GM12878 (cell line): ENCODE data around the gene TBL3. TPM values are rescaled to one million over a fixed set of nuclear protein-coding genes. Genes with fewer than 3 reads are reported as not detected.
A peak's percentile ranks its signal among the peaks of the same experiment; 100 is the strongest.

ENCODE experiments used
- ATAC-seq: fragments of 200-7000 bp; cut with Tn5 transposase; 3 replicates; pipeline ENCODE4 v1.9.1; 2020; ENCODE audit warnings: mild to moderate bottlenecking, moderate library complexity
- BruUV-seq: library from RNA; stranded (reverse); fragments of 400-500 nt; replicated peaks from 2 replicates; lab custom pipeline; 2021; lab: Mats Ljungman, UMichigan
- CTCF ChIA-PET: fragments of 300-600 bp; sonication (Branson Sonifier 250); formaldehyde crosslinking; extraction: SDS; loops from one replicate; lab custom pipeline; 2021; ENCODE audit warnings: inconsistent platforms; lab: Yijun Ruan, JAX
- POLR2A ChIA-PET: fragments of 350-600 bp; formaldehyde crosslinking; extraction: SDS; loops from one replicate; lab custom pipeline; 2021; ENCODE audit warnings: inconsistent platforms; lab: Charles Lee
- RAD21 ChIA-PET: fragments of 300-600 bp; sonication (Branson Sonifier 250); formaldehyde crosslinking; loops from one replicate; lab custom pipeline; 2023; ENCODE audit warnings: antibody characterized with exemption; ENCODE audit not compliant: unreplicated experiment; lab: Charles Lee
- SMC1A ChIA-PET: fragments of 300-600 bp; sonication (Branson Sonifier 250); formaldehyde crosslinking; loops from one replicate; lab custom pipeline; 2023; ENCODE audit not compliant: unreplicated experiment, uncharacterized antibody; lab: Charles Lee
- DNase-seq: peaks from one replicate; pipeline ENCODE4 v3.0.0-alpha.2; 2011; ENCODE audit warnings: low read depth, low spot score
- FAIRE-seq: peaks from 3 replicates; lab custom pipeline; 2011; peaks lifted over from hg19 to GRCh38; lab: Jason Lieb, UNC
- H2AFZ ChIP-seq: 2 replicates; pipeline ENCODE4 v1.6.0; 2011; ENCODE audit warnings: low read depth, low read length, control low read depth; ENCODE audit not compliant: control insufficient read depth
- H3K27ac ChIP-seq: 2 replicates; pipeline ENCODE4 v1.5.1; 2011; ENCODE audit warnings: control low read depth; ENCODE audit not compliant: control insufficient read depth, insufficient read depth
- H3K27me3 ChIP-seq, 2 experiments: replicated peaks in 1 of 2; 2 replicates each; pipeline versions ENCODE4 v1.6.0 to v1.6.1; 2011; ENCODE audit warnings: low read length in 1 of 2; ENCODE audit not compliant: control insufficient read depth in 2 of 2, insufficient read depth in 2 of 2
- H3K36me3 ChIP-seq, 2 experiments: 2 replicates each; pipeline ENCODE4 v1.5.1; 2011; ENCODE audit warnings: low read length in 1 of 2; ENCODE audit not compliant: control insufficient read depth in 2 of 2, insufficient read depth in 2 of 2
- H3K4me1 ChIP-seq: 2 replicates; pipeline ENCODE4 v1.6.1; 2011; ENCODE audit warnings: mild to moderate bottlenecking, low read length, moderate library complexity, mixed read lengths; ENCODE audit not compliant: control insufficient read depth, insufficient read depth
- H3K4me2 ChIP-seq: 2 replicates; pipeline ENCODE4 v1.6.0; 2011; ENCODE audit warnings: control low read depth; ENCODE audit not compliant: control insufficient read depth, insufficient read depth
- H3K4me3 ChIP-seq: fragments of 200-600 bp; sonication (generic); 2 replicates; pipeline ENCODE4 v1.5.1; 2016
- H3K79me2 ChIP-seq: 2 replicates; pipeline ENCODE4 v1.6.0; 2011; ENCODE audit warnings: low read length; ENCODE audit not compliant: control insufficient read depth, insufficient read depth
- H3K9ac ChIP-seq: 2 replicates; pipeline ENCODE4 v1.8.0; 2011; ENCODE audit warnings: low read length, control low read depth, mixed read lengths; ENCODE audit not compliant: control insufficient read depth, insufficient read depth
- H3K9me3 ChIP-seq: replicated peaks from 3 replicates; pipeline ENCODE4 v1.5.1; 2011; ENCODE audit warnings: mild to moderate bottlenecking, low read length; ENCODE audit not compliant: control insufficient read depth, insufficient read depth
- H4K20me1 ChIP-seq: 2 replicates; pipeline ENCODE4 v1.6.0; 2011; ENCODE audit not compliant: control insufficient read depth, insufficient read depth
- BCL11A ChIP-seq: IDR thresholded peaks from 2 replicates; pipeline ENCODE4 v1.6.1; 2011; ENCODE audit warnings: low read depth, low read length
- CHD2 ChIP-seq: IDR thresholded peaks from 2 replicates; pipeline ENCODE4 v1.6.1; 2011; ENCODE audit warnings: low read depth, low read length, improper control_type of control experiment, borderline replicate concordance
- CHD4 ChIP-seq: fragments of 200-600 bp; sonication (generic); IDR thresholded peaks from 2 replicates; pipeline ENCODE4 v1.6.1; 2016; ENCODE audit warnings: mild to moderate bottlenecking
- DPF2 ChIP-seq: fragments of 450-650 bp; IDR thresholded peaks from 2 replicates; pipeline ENCODE4 v1.6.1; 2017; ENCODE audit warnings: mild to moderate bottlenecking
- EGR1 ChIP-seq, 2 experiments: IDR thresholded peaks; 1 replicate in 1 of 2; 2 replicates in 1 of 2; pipeline ENCODE4 v1.6.1; 2011 to 2012; ENCODE audit warnings: low read depth in 2 of 2, low read length in 2 of 2, borderline replicate concordance in 1 of 2, mild to moderate bottlenecking in 1 of 2, moderate library complexity in 1 of 2
- EZH2 ChIP-seq: IDR thresholded peaks from 2 replicates; pipeline ENCODE4 v1.6.1; 2012; ENCODE audit warnings: low read depth, mild to moderate bottlenecking, control low read depth, inconsistent platforms, low read length, borderline replicate concordance; ENCODE audit not compliant: control insufficient read depth
- FOXM1 ChIP-seq: IDR thresholded peaks from 2 replicates; pipeline ENCODE4 v1.6.1; 2012; ENCODE audit warnings: low read depth, mild to moderate bottlenecking, inconsistent platforms, low read length, moderate library complexity
- NFXL1 ChIP-seq: fragments of 450-650 bp; IDR thresholded peaks from 2 replicates; pipeline ENCODE4 v1.6.1; 2017; ENCODE audit warnings: antibody characterized with exemption, mild to moderate bottlenecking, borderline replicate concordance
- POLR2AphosphoS5 ChIP-seq: IDR thresholded peaks from 2 replicates; pipeline ENCODE4 v1.6.1; 2011; ENCODE audit warnings: mild to moderate bottlenecking, low read length, inconsistent platforms
- RB1 ChIP-seq: fragments of 450-650 bp; formaldehyde crosslinking; IDR thresholded peaks from 2 replicates; pipeline ENCODE4 v1.6.1; 2017; ENCODE audit warnings: mild to moderate bottlenecking, borderline replicate concordance
- TCF12 ChIP-seq: IDR thresholded peaks from 2 replicates; pipeline ENCODE4 v1.6.1; 2011; ENCODE audit warnings: low read depth, mild to moderate bottlenecking, low read length
- ZNF622 ChIP-seq: fragments of 450-650 bp; IDR thresholded peaks from 2 replicates; pipeline ENCODE4 v1.6.1; 2017; ENCODE audit warnings: mild to moderate bottlenecking, inconsistent platforms
- ZSCAN29 ChIP-seq: fragments of 450-650 bp; IDR thresholded peaks from 2 replicates; pipeline ENCODE4 v1.6.1; 2017; ENCODE audit warnings: mild to moderate bottlenecking, moderate library complexity
- ZZZ3 ChIP-seq: IDR thresholded peaks from 2 replicates; pipeline ENCODE4 v1.6.1; 2011; ENCODE audit warnings: low read depth; ENCODE audit not compliant: control insufficient read depth, insufficient read length
- WGBS: methylation state at CpG from one replicate; pipeline ENCODE4 v1.1.6; 2016; ENCODE audit warnings: low lambda C conversion rate; ENCODE audit not compliant: insufficient replicate concordance, insufficient coverage; ENCODE audit errors: missing lambda C conversion rate; 5-methylcytosine and 5-hydroxymethylcytosine counted together
- in situ Hi-C: fragments of 300-500 bp; cut with MboI; formaldehyde crosslinking; loops from 9 replicates; pipeline ENCODE4 v1.14.3; 2018; ENCODE audit warnings: mixed read lengths
- intact Hi-C: fragments of 100-400 bp; cut with micrococcal nuclease; formaldehyde crosslinking; loops from one replicate; pipeline ENCODE4 v1.14.2; 2022; ENCODE audit not compliant: unreplicated experiment
- polyA plus RNA-seq, 11 experiments: library from polyadenylated mRNA; depleted of rRNA in 4 of 11; unstranded in 6 of 11; stranded (reverse) in 5 of 11; fragments of >200 nt; fragmentation: Nextera tagmentation in 4 of 11; fragmentation: Illumina TruSeq in 1 of 11; extraction: Ambion mirVana in 4 of 11; extraction: Trizol in 1 of 11; gene quantifications; 1 replicate in 1 of 11; 2 replicates in 10 of 11; pipeline versions ENCODE4 v1.2.1 to v1.2.3, GENCODE V29; 2011 to 2016; ENCODE audit warnings: inconsistent platforms in 2 of 11, missing spikeins in 2 of 11, low read depth in 1 of 11
- total RNA-seq, 4 experiments: library from RNA; depleted of rRNA in 3 of 4; stranded (reverse); fragments of >200 nt in 3 of 4; fragmentation: Illumina TruSeq in 1 of 4; extraction: Trizol in 1 of 4; gene quantifications; 2 replicates each; pipeline versions ENCODE4 v1.2.1 to v1.2.3, GENCODE V29; 2013 to 2021
- TF ChIP-seq, protein P1 (sequence below): IDR thresholded peaks from 2 replicates; pipeline ENCODE4 v1.6.1; 2011; ENCODE audit warnings: borderline replicate concordance, low read depth, mild to moderate bottlenecking, moderate library complexity, low read length; ENCODE audit not compliant: insufficient read depth, poor library complexity, severe bottlenecking
- TF ChIP-seq, protein P2 (sequence below): fragments of 450-650 bp; IDR thresholded peaks from 2 replicates; pipeline ENCODE4 v1.6.1; 2017; ENCODE audit warnings: mild to moderate bottlenecking, low read depth, inconsistent platforms; ENCODE audit not compliant: poor library complexity, severe bottlenecking
- TF ChIP-seq, protein P3 (sequence below): IDR thresholded peaks from 2 replicates; pipeline ENCODE4 v1.6.1; 2011; ENCODE audit warnings: low read depth, mild to moderate bottlenecking, low read length, moderate library complexity, borderline replicate concordance; ENCODE audit errors: extremely low read depth
- TF ChIP-seq, protein P4 (sequence below): fragments of 450-650 bp; IDR thresholded peaks from 2 replicates; pipeline ENCODE4 v1.6.1; 2016; ENCODE audit warnings: mild to moderate bottlenecking

TBL3 gene
- total and polyA plus RNA-seq, 10 of the 15 experiments (the other 5 are each of a cell fraction or from before 2014, with no cell fraction given): 1.2 to 101 (median 34.2) TPM

DNA sequence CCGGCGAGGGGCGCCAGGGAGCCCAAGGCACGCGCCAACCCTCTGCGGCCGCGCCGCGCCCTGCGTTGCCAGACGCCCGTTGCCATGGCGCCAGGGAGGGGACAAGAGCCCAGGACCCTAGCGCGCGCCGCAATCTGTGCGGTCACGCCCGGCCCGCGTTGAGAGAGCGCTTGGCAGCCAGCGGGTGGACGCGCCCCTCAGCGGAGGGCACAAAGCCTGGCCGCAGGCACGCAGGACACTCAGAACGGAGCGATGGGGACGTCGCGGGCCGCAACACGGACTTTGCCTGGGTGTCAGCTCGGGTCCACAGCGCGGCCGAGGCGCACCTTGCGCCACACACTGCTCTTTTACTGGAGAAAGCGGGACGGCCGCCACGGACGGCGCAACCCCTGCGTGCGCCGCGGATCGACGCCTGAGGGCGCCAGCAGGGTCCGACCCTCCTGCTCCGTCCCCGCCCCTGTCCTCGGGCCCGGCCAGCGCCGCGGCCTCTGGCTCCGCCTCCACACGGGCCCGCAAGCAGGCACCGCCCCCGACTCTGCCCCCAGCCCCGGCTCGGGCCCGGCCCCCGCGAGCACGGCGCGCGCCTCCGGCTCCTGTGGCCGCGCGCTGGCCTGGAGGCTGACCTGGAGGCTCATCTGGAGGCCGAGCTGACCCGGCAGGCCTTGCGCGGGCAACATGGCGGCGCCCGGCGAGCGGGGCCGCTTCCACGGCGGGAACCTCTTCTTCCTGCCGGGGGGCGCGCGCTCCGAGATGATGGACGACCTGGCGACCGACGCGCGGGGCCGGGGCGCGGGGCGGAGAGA, 11.9 kb downstream of the TBL3 start, which contains the start of gene GFER:
TSS of gene GFER (plus strand) at position 650 of the 803 bp plus-strand sequence. CDS start at position 676, 26 bp downstream.
- no peak within 1 kb of the TSS for H3K27ac ChIP-seq
- BruUV-seq: no TSS peak
- H3K4me2 ChIP-seq: peak within 1 kb of the TSS; percentile 95
- peaks cover 5 to 7% of the 10 kb centered on the region in 2 experiments; a peak in 3 of 4 replicates for H3K36me3 ChIP-seq
- intact Hi-C loops (no loop called here), in situ Hi-C loops (no loop called here)
- RAD21 ChIA-PET: interaction anchor here (0.9 to 2.1 kb wide), 3 partner anchors 12 to 157 kb away, joined by 3 to 6 read pairs (median 3); partner anchors contain the start of gene TBL3
- H3K9me3 ChIP-seq: no peaks in the 10 kb centered on the region
- ATAC-seq: peak; percentile 91
- peaks cover 28% of the 10 kb centered on the region for H3K4me1 ChIP-seq
- H3K27me3 ChIP-seq: 0 out of 4 replicates have a peak, but pooled peaks cover 0 to 5% of the 10 kb centered on the region in 2 experiments
- peak within 1 kb of the TSS; percentile 80 for H3K9ac ChIP-seq
- under 1% methylated on average over 69 of the region's 109 CpGs for WGBS
- SMC1A ChIA-PET: no interaction called here
- peak; percentile 38 for FAIRE-seq
- peak within 1 kb of the TSS; percentile 87 for H3K4me3 ChIP-seq
- H3K79me2 ChIP-seq: no peaks in the 10 kb centered on the region; the same call in none of the 2 replicates
- H2AFZ ChIP-seq: peak within 1 kb of the TSS; percentile 81
- CTCF ChIA-PET: no interaction called here
- peak; percentile 43 for DNase-seq
- H4K20me1 ChIP-seq: no peaks in the 10 kb centered on the region
- POLR2A ChIA-PET: interaction anchor here (4.7 kb wide), 1 partner anchor 12 kb away, joined by 21 read pairs; the partner anchor contains the start of gene TBL3
- TF ChIP-seq POLR2AphosphoS5: no peak
- peak in 1 of 2 experiments; percentile 37; a peak in 1 of 3 replicates for TF ChIP-seq EGR1 (IDR thresholded peaks at IDR 0.05; ENCODE audit: borderline replicate concordance in 1 of 2, low read depth in 2 of 2, low read length in 2 of 2)
- no peak for TF ChIP-seq FOXM1
- TF ChIP-seq RB1: peak; percentile 81; the same call in 1 of the 2 replicates
- no peak for TF ChIP-seq CHD2
- TF ChIP-seq, protein P1, sequence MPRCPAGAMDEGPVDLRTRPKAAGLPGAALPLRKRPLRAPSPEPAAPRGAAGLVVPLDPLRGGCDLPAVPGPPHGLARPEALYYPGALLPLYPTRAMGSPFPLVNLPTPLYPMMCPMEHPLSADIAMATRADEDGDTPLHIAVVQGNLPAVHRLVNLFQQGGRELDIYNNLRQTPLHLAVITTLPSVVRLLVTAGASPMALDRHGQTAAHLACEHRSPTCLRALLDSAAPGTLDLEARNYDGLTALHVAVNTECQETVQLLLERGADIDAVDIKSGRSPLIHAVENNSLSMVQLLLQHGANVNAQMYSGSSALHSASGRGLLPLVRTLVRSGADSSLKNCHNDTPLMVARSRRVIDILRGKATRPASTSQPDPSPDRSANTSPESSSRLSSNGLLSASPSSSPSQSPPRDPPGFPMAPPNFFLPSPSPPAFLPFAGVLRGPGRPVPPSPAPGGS: peak; percentile 50
- TF ChIP-seq DPF2: peak; percentile 74; the same call in 1 of the 2 replicates
- no peak for TF ChIP-seq ZSCAN29
- TF ChIP-seq, protein P2, sequence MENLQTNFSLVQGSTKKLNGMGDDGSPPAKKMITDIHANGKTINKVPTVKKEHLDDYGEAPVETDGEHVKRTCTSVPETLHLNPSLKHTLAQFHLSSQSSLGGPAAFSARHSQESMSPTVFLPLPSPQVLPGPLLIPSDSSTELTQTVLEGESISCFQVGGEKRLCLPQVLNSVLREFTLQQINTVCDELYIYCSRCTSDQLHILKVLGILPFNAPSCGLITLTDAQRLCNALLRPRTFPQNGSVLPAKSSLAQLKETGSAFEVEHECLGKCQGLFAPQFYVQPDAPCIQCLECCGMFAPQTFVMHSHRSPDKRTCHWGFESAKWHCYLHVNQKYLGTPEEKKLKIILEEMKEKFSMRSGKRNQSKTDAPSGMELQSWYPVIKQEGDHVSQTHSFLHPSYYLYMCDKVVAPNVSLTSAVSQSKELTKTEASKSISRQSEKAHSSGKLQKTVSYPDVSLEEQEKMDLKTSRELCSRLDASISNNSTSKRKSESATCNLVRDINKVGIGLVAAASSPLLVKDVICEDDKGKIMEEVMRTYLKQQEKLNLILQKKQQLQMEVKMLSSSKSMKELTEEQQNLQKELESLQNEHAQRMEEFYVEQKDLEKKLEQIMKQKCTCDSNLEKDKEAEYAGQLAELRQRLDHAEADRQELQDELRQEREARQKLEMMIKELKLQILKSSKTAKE: no peak
- no peak for TF ChIP-seq ZNF622
- no peak for TF ChIP-seq TCF12
- TF ChIP-seq, protein P3, sequence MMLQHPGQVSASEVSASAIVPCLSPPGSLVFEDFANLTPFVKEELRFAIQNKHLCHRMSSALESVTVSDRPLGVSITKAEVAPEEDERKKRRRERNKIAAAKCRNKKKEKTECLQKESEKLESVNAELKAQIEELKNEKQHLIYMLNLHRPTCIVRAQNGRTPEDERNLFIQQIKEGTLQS: no peak
- TF ChIP-seq NFXL1: no peak
- no peak for TF ChIP-seq ZZZ3
- TF ChIP-seq BCL11A: no peak
- TF ChIP-seq, protein P4, sequence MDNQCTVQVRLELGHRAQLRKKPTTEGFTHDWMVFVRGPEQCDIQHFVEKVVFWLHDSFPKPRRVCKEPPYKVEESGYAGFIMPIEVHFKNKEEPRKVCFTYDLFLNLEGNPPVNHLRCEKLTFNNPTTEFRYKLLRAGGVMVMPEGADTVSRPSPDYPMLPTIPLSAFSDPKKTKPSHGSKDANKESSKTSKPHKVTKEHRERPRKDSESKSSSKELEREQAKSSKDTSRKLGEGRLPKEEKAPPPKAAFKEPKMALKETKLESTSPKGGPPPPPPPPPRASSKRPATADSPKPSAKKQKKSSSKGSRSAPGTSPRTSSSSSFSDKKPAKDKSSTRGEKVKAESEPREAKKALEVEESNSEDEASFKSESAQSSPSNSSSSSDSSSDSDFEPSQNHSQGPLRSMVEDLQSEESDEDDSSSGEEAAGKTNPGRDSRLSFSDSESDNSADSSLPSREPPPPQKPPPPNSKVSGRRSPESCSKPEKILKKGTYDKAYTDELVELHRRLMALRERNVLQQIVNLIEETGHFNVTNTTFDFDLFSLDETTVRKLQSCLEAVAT: no peak
- no peak for TF ChIP-seq EZH2
- no peak for TF ChIP-seq CHD4
